H1 (cell line): Measurements from ENCODE around the gene PATJ. TPM values are rescaled to one million over a fixed set of nuclear protein-coding genes. Genes with fewer than 3 reads are reported as not detected.
"Not testable (repeated sequence)": the region's sequence is repeated elsewhere in the genome, so short reads cannot be mapped to it uniquely, and the experiment has no call there.

Experiments used
- CTCF ChIA-PET: fragments of 300-600 bp; sonication (Branson Sonifier 250); formaldehyde crosslinking; loops from one replicate; lab custom pipeline; 2021; ENCODE audit not compliant: partially characterized antibody; lab: Charles Lee
- POLR2A ChIA-PET: fragments of 300-600 bp; sonication (Branson Sonifier 250); formaldehyde crosslinking; loops from one replicate; lab custom pipeline; 2021; ENCODE audit warnings: inconsistent platforms; ENCODE audit not compliant: partially characterized antibody; lab: Charles Lee
- DNase-seq, 2 experiments: peaks; one replicate each; pipeline versions ENCODE4 v3.0.0 to v3.0.0-alpha.2; 2010 to 2022; ENCODE audit warnings: low spot score in 2 of 2, low read depth in 1 of 2, mixed read lengths in 1 of 2
- FAIRE-seq: peaks from 2 replicates; lab custom pipeline; 2011; peaks lifted over from hg19 to GRCh38; lab: Jason Lieb, UNC
- H2AFZ ChIP-seq: 2 replicates; pipeline ENCODE4 v1.8.1; 2012; ENCODE audit warnings: low read length, inconsistent platforms
- H2AK5ac ChIP-seq: 2 replicates; pipeline ENCODE4 v1.6.1; 2013; ENCODE audit warnings: low read depth, low read length
- H2BK120ac ChIP-seq: replicated peaks from 2 replicates; pipeline ENCODE3; 2013; ENCODE audit warnings: low read depth, low read length, inconsistent platforms
- H2BK12ac ChIP-seq: 2 replicates; pipeline ENCODE4 v1.6.1; 2013; ENCODE audit warnings: low read depth, low read length
- H2BK15ac ChIP-seq: 2 replicates; pipeline ENCODE4 v1.6.1; 2013; ENCODE audit warnings: low read length
- H2BK20ac ChIP-seq: 2 replicates; pipeline ENCODE4 v1.6.1; 2013; ENCODE audit warnings: low read length
- H2BK5ac ChIP-seq: 2 replicates; pipeline ENCODE4 v1.6.1; 2013; ENCODE audit warnings: low read depth, low read length
- H3K14ac ChIP-seq: 2 replicates; pipeline ENCODE4 v1.6.1; 2013; ENCODE audit warnings: inconsistent platforms; ENCODE audit not compliant: insufficient read length
- H3K18ac ChIP-seq: 2 replicates; pipeline ENCODE4 v1.6.1; 2013; ENCODE audit warnings: low read length; ENCODE audit errors: extremely low read depth
- H3K23ac ChIP-seq: 2 replicates; pipeline ENCODE4 v1.6.1; 2013; ENCODE audit warnings: inconsistent platforms; ENCODE audit not compliant: insufficient read length
- H3K23me2 ChIP-seq: 2 replicates; pipeline ENCODE4 v1.6.1; 2013; ENCODE audit warnings: low read depth, low read length
- H3K27ac ChIP-seq: 2 replicates; pipeline ENCODE4 v1.6.1; 2011; ENCODE audit warnings: low read depth, low read length, inconsistent platforms
- H3K27me3 ChIP-seq, 4 experiments: replicated peaks in 1 of 4; 1 replicate in 1 of 4; 2 replicates in 3 of 4; pipeline versions ENCODE4 v1.6.1 to v1.8.1; 2011 to 2013; ENCODE audit warnings: low read length in 3 of 4, mild to moderate bottlenecking in 3 of 4, inconsistent platforms in 2 of 4, mixed read lengths in 2 of 4, moderate library complexity in 1 of 4; ENCODE audit not compliant: control insufficient read depth in 3 of 4, insufficient read depth in 3 of 4; ENCODE audit errors: extremely low read depth in 1 of 4
- H3K36me3 ChIP-seq, 4 experiments: 2 replicates each; pipeline versions ENCODE4 v1.6.1 to v1.8.1; 2011 to 2013; ENCODE audit warnings: mild to moderate bottlenecking in 4 of 4, low read length in 3 of 4, moderate library complexity in 2 of 4, control low read depth in 1 of 4, inconsistent platforms in 1 of 4; ENCODE audit not compliant: insufficient read depth in 4 of 4, control insufficient read depth in 2 of 4
- H3K4ac ChIP-seq: replicated peaks from 2 replicates; pipeline ENCODE3; 2013; ENCODE audit warnings: low read length, low read depth, mixed read lengths, inconsistent platforms; ENCODE audit not compliant: insufficient read length
- H3K4me1 ChIP-seq, 4 experiments: replicated peaks in 1 of 4; 1 replicate in 1 of 4; 2 replicates in 3 of 4; pipeline versions ENCODE4 v1.6.1 to v1.8.1; 2011 to 2013; ENCODE audit warnings: low read length in 3 of 4, inconsistent platforms in 2 of 4, mixed read lengths in 1 of 4; ENCODE audit not compliant: insufficient read depth in 4 of 4, control insufficient read depth in 3 of 4
- H3K4me2 ChIP-seq, 2 experiments: 2 replicates each; pipeline versions ENCODE4 v1.6.1 to v1.8.1; 2011 to 2013; ENCODE audit warnings: low read depth in 2 of 2, low read length in 2 of 2, control low read depth in 1 of 2, inconsistent platforms in 1 of 2, mild to moderate bottlenecking in 1 of 2; ENCODE audit not compliant: insufficient read depth in 1 of 2
- H3K4me3 ChIP-seq, 4 experiments: fragments of 200-600, 300-600 bp in 1 of 4; sonication (generic), shearing (Covaris generic), sonication (Bioruptor Twin) in 1 of 4; 2 replicates each; pipeline versions ENCODE4 v1.5.1 to v1.8.1; 2011 to 2016; ENCODE audit warnings: low read length in 4 of 4, low read depth in 3 of 4, control low read depth in 2 of 4, inconsistent platforms in 2 of 4, mild to moderate bottlenecking in 2 of 4, mixed read lengths in 1 of 4, moderate library complexity in 1 of 4; ENCODE audit not compliant: insufficient read depth in 2 of 4; ENCODE audit errors: extremely low read depth in 1 of 4
- H3K56ac ChIP-seq: replicated peaks from 2 replicates; pipeline ENCODE3; 2013; ENCODE audit warnings: low read depth, mild to moderate bottlenecking, mixed read lengths, low read length, inconsistent platforms; ENCODE audit not compliant: insufficient read length
- H3K79me1 ChIP-seq: 2 replicates; pipeline ENCODE4 v1.6.1; 2013; ENCODE audit warnings: low read depth, low read length, control low read depth
- H3K79me2 ChIP-seq, 2 experiments: 2 replicates each; pipeline versions ENCODE4 v1.6.1 to v1.8.1; 2012 to 2013; ENCODE audit warnings: low read length in 2 of 2, mild to moderate bottlenecking in 2 of 2, inconsistent platforms in 1 of 2; ENCODE audit not compliant: insufficient read depth in 2 of 2, control insufficient read depth in 1 of 2
- H3K9ac ChIP-seq, 4 experiments: replicated peaks in 1 of 4; 1 replicate in 1 of 4; 2 replicates in 3 of 4; pipeline versions ENCODE4 v1.6.1 to v1.8.1; 2011 to 2013; ENCODE audit warnings: low read depth in 3 of 4, low read length in 3 of 4, control low read depth in 2 of 4, mild to moderate bottlenecking in 2 of 4, moderate library complexity in 2 of 4, inconsistent platforms in 1 of 4; ENCODE audit errors: extremely low read depth in 1 of 4
- H3K9me3 ChIP-seq, 2 experiments: 2 replicates each; pipeline versions ENCODE4 v1.6.1 to v1.8.1; 2012 to 2013; ENCODE audit warnings: mild to moderate bottlenecking in 2 of 2, moderate library complexity in 2 of 2, control low read depth in 1 of 2, inconsistent platforms in 1 of 2, low read depth in 1 of 2, low read length in 1 of 2, mixed read lengths in 1 of 2; ENCODE audit not compliant: insufficient read depth in 2 of 2
- H4K20me1 ChIP-seq, 2 experiments: replicated peaks in 1 of 2; 2 replicates each; pipeline versions ENCODE3 to v1.8.1; 2011 to 2013; ENCODE audit warnings: inconsistent platforms in 2 of 2, low read length in 2 of 2, mild to moderate bottlenecking in 1 of 2; ENCODE audit not compliant: insufficient read depth in 2 of 2, control insufficient read depth in 1 of 2
- H4K5ac ChIP-seq: 2 replicates; pipeline ENCODE4 v1.6.1; 2013; ENCODE audit warnings: low read length, low read depth, mixed read lengths, inconsistent platforms; ENCODE audit not compliant: insufficient read length
- H4K8ac ChIP-seq: 2 replicates; pipeline ENCODE4 v1.8.0; 2013; ENCODE audit warnings: mild to moderate bottlenecking, moderate library complexity, low read length, inconsistent platforms; ENCODE audit not compliant: insufficient read depth; ENCODE audit errors: extremely low read depth
- H4K91ac ChIP-seq: replicated peaks from 2 replicates; pipeline ENCODE3; 2013; ENCODE audit warnings: low read length, mixed read lengths, inconsistent platforms; ENCODE audit not compliant: insufficient read length
- WGBS, 2 experiments: shearing (Covaris generic) in 1 of 2; methylation state at CpG; one replicate each; pipeline versions ENCODE4 v1.1.6 to v1.1.7; 2013 to 2015; ENCODE audit warnings: low lambda C conversion rate in 2 of 2, mixed read lengths in 2 of 2, inconsistent platforms in 1 of 2, low coverage in 1 of 2, missing lambda C conversion rate in 1 of 2; ENCODE audit not compliant: insufficient replicate concordance in 2 of 2, insufficient coverage in 1 of 2, insufficient read length in 1 of 2; ENCODE audit errors: extremely low coverage in 1 of 2, missing lambda C conversion rate in 1 of 2; 5-methylcytosine and 5-hydroxymethylcytosine counted together
- polyA plus RNA-seq, 7 experiments: library from polyadenylated mRNA; depleted of rRNA in 3 of 7; stranded (reverse) in 5 of 7; unstranded in 2 of 7; fragments of >200 nt in 5 of 7; fragments of 200-250 nt in 2 of 7; gene quantifications; 1 replicate in 5 of 7; 2 replicates in 1 of 7; 4 replicates in 1 of 7; pipeline versions ENCODE4 v1.2.1 to v1.2.3, GENCODE V29; 2011 to 2013; ENCODE audit warnings: missing spikeins in 2 of 7, mixed read lengths in 2 of 7
- total RNA-seq: library from RNA; stranded (reverse); fragmentation: NEBNext Ultra II Directional; extraction: Animal tissue kit (Norgen Biotek cat#: 25700); gene quantifications from 2 replicates; pipeline ENCODE4 v1.2.1, GENCODE V29; 2021

Gene PATJ
- total and polyA plus RNA-seq, 2 of the 8 experiments (the other 6 are each of a cell fraction or from before 2014, with no cell fraction given), result 8.2 to 55.6 TPM

- DNase-seq, FAIRE-seq: not testable (repeated sequence)
- WGBS, 2 experiments, result 93% methylated on average over 9 of the region's 9 CpGs; no CpG with 5 or more reads in 1 of the 2 experiments
Observed at GRCh38 chr1:62220456-62220855, 478.2 kb downstream of the PATJ start.

More at GRCh38 chr1:62220456-62220855, 478.2 kb downstream of the PATJ start:
- H2BK5ac ChIP-seq, H3K27me3 ChIP-seq, H3K9me3 ChIP-seq, H3K4me3 ChIP-seq, H2BK20ac ChIP-seq, H3K56ac ChIP-seq, H2AK5ac ChIP-seq, H3K4me2 ChIP-seq, H4K5ac ChIP-seq, H3K4me1 ChIP-seq, H3K27ac ChIP-seq, H2BK120ac ChIP-seq, H4K8ac ChIP-seq, H4K20me1 ChIP-seq, H2AFZ ChIP-seq, H3K4ac ChIP-seq, H2BK15ac ChIP-seq, H3K9ac ChIP-seq, H3K23me2 ChIP-seq, H3K23ac ChIP-seq, H3K79me1 ChIP-seq, H4K91ac ChIP-seq, H3K79me2 ChIP-seq, H3K14ac ChIP-seq, H3K18ac ChIP-seq, H2BK12ac ChIP-seq: not testable (repeated sequence)
- POLR2A ChIA-PET, result interaction anchor here (1.5 to 4.6 kb wide), 6 partner anchors 9 to 22 kb away, joined by 3 to 28 read pairs (median 8); no protein-coding TSS in a partner anchor
- H3K36me3 ChIP-seq, result peaks cover 0 to 32% (median 8%) of the 10 kb centered on the region in 4 experiments; a peak in 6 of 8 replicates
- CTCF ChIA-PET, result interaction anchor here (1.0 kb wide), 1 partner anchor 170 kb away, joined by 3 read pairs; no protein-coding TSS in a partner anchor
